ENCODE results near the gene AQP1.

DNA sequence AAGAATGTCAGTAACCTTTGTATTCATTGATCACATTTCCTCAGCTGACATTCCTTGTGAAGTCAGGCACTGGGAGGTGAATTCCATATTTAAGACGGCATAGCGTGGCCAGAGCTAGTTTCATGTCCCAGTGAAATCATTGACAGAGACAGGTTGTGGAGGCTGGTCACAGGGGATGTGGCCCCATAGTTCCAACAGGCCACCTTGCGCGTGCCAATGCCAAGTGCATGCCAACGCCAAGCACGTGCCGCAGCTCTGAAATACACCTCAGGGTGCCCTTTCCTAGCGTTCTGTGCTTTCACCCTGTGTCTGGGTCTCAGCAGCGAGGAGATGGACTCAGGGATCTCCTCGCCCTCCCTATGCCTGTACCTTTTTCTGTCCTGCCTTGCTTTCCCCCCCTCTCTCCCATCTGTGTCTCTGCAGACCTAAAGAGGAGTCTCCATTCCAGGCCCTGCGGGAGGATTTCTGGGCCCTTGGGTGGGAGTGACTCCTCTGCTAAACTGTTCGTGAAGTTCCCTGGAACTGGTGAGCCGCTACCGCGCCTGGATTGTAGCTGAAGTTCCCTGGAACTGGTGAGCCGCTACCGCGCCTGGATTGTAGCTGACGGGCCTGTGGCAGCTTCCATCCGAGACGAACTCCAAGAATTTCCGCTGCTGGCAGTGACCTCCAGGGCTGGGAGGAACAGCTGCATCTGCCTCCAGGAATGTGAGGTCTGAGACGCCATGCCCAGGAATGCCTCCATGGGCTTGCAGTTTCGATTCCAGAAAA lies 19.7 kb downstream of the AQP1 start:
- TF ChIP-seq MAFK (IDR thresholded peaks at IDR 0.05; ENCODE audit: low read depth, low read length) (no peak), EZH2 (IDR thresholded peaks at IDR 0.05; ENCODE audit: low read depth, low read length, severe bottlenecking) (no peak), POLR2AphosphoS5 (IDR thresholded peaks at IDR 0.05; ENCODE audit: low read depth, low read length) (no peak), CBX5 (IDR thresholded peaks at IDR 0.05; ENCODE audit: low read depth, low read length) (no peak), EP300 (IDR thresholded peaks at IDR 0.05; ENCODE audit: borderline replicate concordance in 1 of 2, low read depth in 2 of 2, low read length in 2 of 2) (no peak)
- TF ChIP-seq, protein P1, sequence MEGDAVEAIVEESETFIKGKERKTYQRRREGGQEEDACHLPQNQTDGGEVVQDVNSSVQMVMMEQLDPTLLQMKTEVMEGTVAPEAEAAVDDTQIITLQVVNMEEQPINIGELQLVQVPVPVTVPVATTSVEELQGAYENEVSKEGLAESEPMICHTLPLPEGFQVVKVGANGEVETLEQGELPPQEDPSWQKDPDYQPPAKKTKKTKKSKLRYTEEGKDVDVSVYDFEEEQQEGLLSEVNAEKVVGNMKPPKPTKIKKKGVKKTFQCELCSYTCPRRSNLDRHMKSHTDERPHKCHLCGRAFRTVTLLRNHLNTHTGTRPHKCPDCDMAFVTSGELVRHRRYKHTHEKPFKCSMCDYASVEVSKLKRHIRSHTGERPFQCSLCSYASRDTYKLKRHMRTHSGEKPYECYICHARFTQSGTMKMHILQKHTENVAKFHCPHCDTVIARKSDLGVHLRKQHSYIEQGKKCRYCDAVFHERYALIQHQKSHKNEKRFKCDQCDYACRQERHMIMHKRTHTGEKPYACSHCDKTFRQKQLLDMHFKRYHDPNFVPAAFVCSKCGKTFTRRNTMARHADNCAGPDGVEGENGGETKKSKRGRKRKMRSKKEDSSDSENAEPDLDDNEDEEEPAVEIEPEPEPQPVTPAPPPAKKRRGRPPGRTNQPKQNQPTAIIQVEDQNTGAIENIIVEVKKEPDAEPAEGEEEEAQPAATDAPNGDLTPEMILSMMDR (IDR thresholded peaks at IDR 0.05; ENCODE audit: control extremely low read depth in 1 of 3, insufficient read depth in 1 of 3, low read depth in 1 of 3, low read length in 3 of 3) = no peak
